Type B pancreatic cell (in vitro differentiated cells): ENCODE data around the gene AKAIN1. TPM values are rescaled to one million over a fixed set of nuclear protein-coding genes. Genes with fewer than 3 reads are reported as not detected.

Source experiments
- DNase-seq: peaks from one replicate; pipeline ENCODE4 v3.0.0; 2021; ENCODE audit warnings: mixed read lengths; ENCODE audit not compliant: unreplicated experiment; ENCODE audit errors: extremely low spot score
- H3K27ac Mint-ChIP-seq: 2 replicates; pipeline ENCODE4 v1.8.0; 2021; ENCODE audit warnings: mild to moderate bottlenecking, mixed read lengths
- H3K27me3 Mint-ChIP-seq: 2 replicates; pipeline ENCODE4 v1.8.0; 2021; ENCODE audit warnings: mixed read lengths
- H3K36me3 Mint-ChIP-seq: 2 replicates; pipeline ENCODE4 v1.8.0; 2021; ENCODE audit warnings: mixed read lengths
- H3K4me1 Mint-ChIP-seq: one replicate; pipeline ENCODE4 v1.8.0; 2021; ENCODE audit warnings: mixed read lengths; ENCODE audit not compliant: unreplicated experiment
- H3K4me3 Mint-ChIP-seq: 2 replicates; pipeline ENCODE4 v1.8.0; 2021; ENCODE audit warnings: mild to moderate bottlenecking, mixed read lengths
- H3K9me3 Mint-ChIP-seq: 2 replicates; pipeline ENCODE4 v1.8.0; 2021; ENCODE audit warnings: mixed read lengths
- CTCF ChIP-seq: fragments of 200-600 bp; sonication (generic); conservative IDR thresholded peaks from 2 replicates; pipeline ENCODE4 v1.5.0; 2021; ENCODE audit warnings: antibody characterized with exemption, mild to moderate bottlenecking
- total RNA-seq: library from RNA; stranded (reverse); gene quantifications from 2 replicates; pipeline ENCODE4 v1.2.1, GENCODE V29; 2021; ENCODE audit warnings: low replicate concordance

Gene AKAIN1
- total RNA-seq, 1 donor from 2014 or later: 1.1 TPM

- Mint-ChIP-seq H3K9me3 (no peaks in the 10 kb centered on the region), H3K4me1 (peaks cover 3% of the 10 kb centered on the region), H3K27ac (no peak overlapping the region), H3K27me3 (peaks cover 85% of the 10 kb centered on the region), H3K36me3 (no peaks in the 10 kb centered on the region), H3K4me3 (peak overlapping the region; percentile 78)
- DNase-seq: no peak
- TF ChIP-seq CTCF: no peak
Measured at GRCh38 chr18:5196253-5197031, 615 bp downstream of the AKAIN1 start.

DNA sequence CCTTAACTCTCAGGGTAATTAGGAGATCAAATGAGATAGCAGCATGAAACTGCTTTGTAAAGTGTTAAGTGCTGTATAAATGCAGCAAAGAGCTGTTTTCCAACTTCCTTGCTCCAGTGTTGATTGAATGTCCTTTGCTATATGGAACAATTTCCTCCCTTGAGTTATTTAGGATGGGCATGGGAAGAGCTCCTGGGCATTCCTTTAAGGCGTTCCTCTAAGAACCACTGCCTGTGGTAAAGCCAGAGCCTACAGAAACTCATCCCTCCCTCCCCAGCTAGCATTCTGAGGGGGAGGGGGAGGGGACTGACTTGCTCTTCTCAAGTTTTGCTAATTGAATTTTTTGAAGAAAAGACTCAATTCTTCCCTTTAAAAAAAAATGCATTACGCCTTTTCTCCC lies 1.4 kb downstream of the AKAIN1 start:
- H3K4me3 Mint-ChIP-seq: no peak overlapping the region
- TF ChIP-seq CTCF: no peak
- peaks cover 3% of the 10 kb centered on the region for H3K4me1 Mint-ChIP-seq
- no peak overlapping the region for H3K27ac Mint-ChIP-seq
- no peaks in the 10 kb centered on the region for H3K36me3 Mint-ChIP-seq
- peaks cover 88% of the 10 kb centered on the region for H3K27me3 Mint-ChIP-seq
- no peak for DNase-seq
- H3K9me3 Mint-ChIP-seq: no peaks in the 10 kb centered on the region

DNA sequence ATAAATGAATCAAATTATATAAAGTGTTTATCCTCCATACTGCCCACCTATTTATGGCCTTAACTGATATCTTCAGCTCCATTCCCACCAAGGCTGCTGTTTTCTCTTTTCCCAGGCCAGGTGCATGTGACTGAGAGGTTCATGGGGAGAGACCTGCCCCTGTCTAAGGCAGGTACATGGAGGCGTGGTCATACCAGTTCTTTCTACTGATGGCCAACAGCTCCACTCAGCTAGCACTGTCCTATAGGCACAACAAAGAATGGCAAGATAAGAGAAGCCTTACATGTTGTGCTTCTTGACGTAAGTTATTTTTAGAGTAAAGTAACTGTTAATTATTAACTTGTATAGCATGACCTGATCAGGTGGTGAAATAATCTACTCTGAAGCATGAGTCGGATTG lies 16.8 kb downstream of the AKAIN1 start:
- no peak for DNase-seq
- Mint-ChIP-seq H3K9me3 (no peaks in the 10 kb centered on the region), H3K27ac (no peak overlapping the region), H3K4me3 (no peak overlapping the region), H3K27me3 (peaks cover 8% of the 10 kb centered on the region), H3K36me3 (no peaks in the 10 kb centered on the region), H3K4me1 (no peaks in the 10 kb centered on the region)
- TF ChIP-seq CTCF: no peak

GRCh38 chr18:5178519-5178918 lies 18.5 kb downstream of the AKAIN1 start:
- Mint-ChIP-seq H3K4me1 (no peaks in the 10 kb centered on the region), H3K27ac (no peak overlapping the region), H3K4me3 (no peak overlapping the region), H3K27me3 (peaks cover 8% of the 10 kb centered on the region), H3K36me3 (no peaks in the 10 kb centered on the region), H3K9me3 (no peaks in the 10 kb centered on the region)
- no peak for TF ChIP-seq CTCF
- DNase-seq: no peak

GRCh38 chr18:5175378-5175777 lies 21.7 kb downstream of the AKAIN1 start:
- H3K36me3 Mint-ChIP-seq: no peaks in the 10 kb centered on the region
- no peak overlapping the region for H3K27ac Mint-ChIP-seq
- no peak for TF ChIP-seq CTCF
- no peaks in the 10 kb centered on the region for H3K9me3 Mint-ChIP-seq
- no peaks in the 10 kb centered on the region for H3K4me1 Mint-ChIP-seq
- no peak for DNase-seq
- H3K4me3 Mint-ChIP-seq: no peak overlapping the region
- no peaks in the 10 kb centered on the region for H3K27me3 Mint-ChIP-seq
